K562 (cell line): ENCODE results near the gene MPND. TPM values are rescaled to one million over a fixed set of nuclear protein-coding genes. Genes with fewer than 3 reads are reported as not detected.

Experiments used
- ATAC-seq: fragments of 200-7000 bp; cut with Tn5 transposase; 3 replicates; pipeline ENCODE4 v1.9.1; 2020; ENCODE audit warnings: moderate library complexity
- BruUV-seq: library from RNA; stranded (reverse); fragments of 400-500 nt; replicated peaks from 2 replicates; lab custom pipeline; 2021; lab: Mats Ljungman, UMichigan
- CTCF ChIA-PET: fragments of 300-600 bp; formaldehyde crosslinking; extraction: SDS; loops from one replicate; lab custom pipeline; 2021; ENCODE audit warnings: low intra/inter-chr PET ratio; lab: Yijun Ruan, JAX
- POLR2A ChIA-PET: fragments of 300-600, 350-650 bp; sonication (Branson Sonifier 250); formaldehyde crosslinking; extraction: SDS; loops from one replicate; lab custom pipeline; 2021; ENCODE audit warnings: antibody characterized with exemption, inconsistent platforms; lab: Yijun Ruan, JAX
- DNase-seq, 4 experiments: peaks; one replicate each; pipeline versions ENCODE4 v3.0.0 to v3.0.0-alpha.2; 2011 to 2018; ENCODE audit warnings: low spot score in 3 of 4, mixed read lengths in 3 of 4; ENCODE audit errors: extremely low read depth in 1 of 4
- FAIRE-seq: peaks from 2 replicates; lab custom pipeline; 2011; peaks lifted over from hg19 to GRCh38; lab: Jason Lieb, UNC
- H2AFZ ChIP-seq: 2 replicates; pipeline ENCODE4 v1.6.0; 2011; ENCODE audit warnings: low read depth, low read length, control low read depth, inconsistent platforms
- H3K27ac ChIP-seq: fragments of 200-600 bp; 3 replicates; pipeline ENCODE4 v1.8.0; 2011; ENCODE audit warnings: low read depth, mild to moderate bottlenecking, control low read depth, inconsistent platforms, low read length, moderate library complexity, mixed read lengths; ENCODE audit errors: extremely low read depth
- H3K27me3 ChIP-seq, 2 experiments: fragments of 300-600 bp in 1 of 2; 2 replicates in 1 of 2; 3 replicates in 1 of 2; pipeline versions ENCODE4 v1.6.0 to v1.8.0; 2011; ENCODE audit warnings: inconsistent platforms in 2 of 2, low read length in 2 of 2, mild to moderate bottlenecking in 1 of 2, mixed read lengths in 1 of 2, moderate library complexity in 1 of 2; ENCODE audit not compliant: control insufficient read depth in 2 of 2, insufficient read depth in 2 of 2
- H3K36me3 ChIP-seq: fragments of 300-600 bp; 3 replicates; pipeline ENCODE4 v1.8.0; 2011; ENCODE audit warnings: mild to moderate bottlenecking, low read length, inconsistent platforms; ENCODE audit not compliant: control insufficient read depth, insufficient read depth
- H3K4me1 ChIP-seq, 2 experiments: fragments of 200-600 bp in 1 of 2; replicated peaks in 1 of 2; 2 replicates in 1 of 2; 3 replicates in 1 of 2; pipeline versions ENCODE4 v1.5.1 to v1.8.0; 2011; ENCODE audit warnings: inconsistent platforms in 2 of 2, low read length in 2 of 2, mild to moderate bottlenecking in 1 of 2, mixed read lengths in 1 of 2, moderate library complexity in 1 of 2; ENCODE audit not compliant: control insufficient read depth in 2 of 2, insufficient read depth in 2 of 2
- H3K4me2 ChIP-seq: 2 replicates; pipeline ENCODE4 v1.6.1; 2011; ENCODE audit warnings: low read length, control low read depth, inconsistent platforms, mixed read lengths; ENCODE audit not compliant: insufficient read depth
- H3K4me3 ChIP-seq: fragments of 200-600 bp; sonication (generic), shearing (Covaris generic); 2 replicates; pipeline ENCODE4 v1.5.1; 2016; ENCODE audit warnings: control low read depth, inconsistent platforms
- H3K79me2 ChIP-seq: fragments of 200-600 bp; 3 replicates; pipeline ENCODE4 v1.8.0; 2011; ENCODE audit warnings: low read length, inconsistent platforms; ENCODE audit not compliant: control insufficient read depth, insufficient read depth
- H3K9ac ChIP-seq, 2 experiments: 2 replicates each; pipeline versions ENCODE4 v1.6.0 to v1.6.1; 2011; ENCODE audit warnings: low read depth in 2 of 2, low read length in 2 of 2, control low read depth in 1 of 2, inconsistent platforms in 1 of 2, mild to moderate bottlenecking in 1 of 2, mixed read lengths in 1 of 2; ENCODE audit not compliant: insufficient read depth in 1 of 2
- H3K9me1 ChIP-seq: one replicate; pipeline ENCODE4 v1.6.0; 2011; ENCODE audit warnings: inconsistent platforms, mild to moderate bottlenecking, low read length, moderate library complexity; ENCODE audit not compliant: control insufficient read depth, insufficient read depth
- H3K9me3 ChIP-seq: replicated peaks from 2 replicates; pipeline ENCODE4 v1.5.1; 2011; ENCODE audit warnings: low read depth, low read length, inconsistent platforms; ENCODE audit not compliant: control insufficient read depth, insufficient read depth
- H4K20me1 ChIP-seq: replicated peaks from 2 replicates; pipeline ENCODE4 v1.6.1; 2011; ENCODE audit warnings: low read length, inconsistent platforms, mixed read lengths; ENCODE audit not compliant: control insufficient read depth, insufficient read depth
- BCOR ChIP-seq: fragments of 450-650 bp; IDR thresholded peaks from 2 replicates; pipeline ENCODE4 v1.6.1; 2016
- KDM1A ChIP-seq, 2 experiments: fragments of 450-650 bp; IDR thresholded peaks; 2 replicates each; pipeline ENCODE4 v1.6.1; 2016; ENCODE audit warnings: mild to moderate bottlenecking in 2 of 2
- RUNX1 ChIP-seq: sonication (generic); IDR thresholded peaks from 2 replicates; pipeline ENCODE4 v1.6.1; 2016; ENCODE audit warnings: antibody characterized with exemption, low read depth
- SMARCA5 ChIP-seq: fragments of 450-650 bp; IDR thresholded peaks from 2 replicates; pipeline ENCODE4 v1.6.1; 2016
- SRSF1 ChIP-seq: fragments of 200-400 bp; formaldehyde crosslinking; IDR thresholded peaks from 2 replicates; pipeline ENCODE4 v1.6.1; 2017; ENCODE audit warnings: mild to moderate bottlenecking, low read depth, low read length, moderate library complexity
- ZNF282 ChIP-seq: sonication (generic); formaldehyde crosslinking; IDR thresholded peaks from 2 replicates; pipeline ENCODE4 v1.8.1; 2023; ENCODE audit warnings: missing genetic modification reagents
- WGBS: fragments of 100-300 bp; shearing (Covaris generic); methylation state at CpG from one replicate; pipeline ENCODE4 v1.1.6; 2016; ENCODE audit warnings: low coverage, mixed read lengths; ENCODE audit not compliant: insufficient coverage; ENCODE audit errors: missing lambda C conversion rate; 5-methylcytosine and 5-hydroxymethylcytosine counted together
- in situ Hi-C: fragments of 300-500 bp; cut with MboI; formaldehyde crosslinking; loops from 4 replicates; pipeline ENCODE4 v1.15.0; 2018; ENCODE audit warnings: inconsistent platforms, mixed read lengths
- intact Hi-C: fragments of 100-400 bp; cut with micrococcal nuclease; formaldehyde crosslinking; loops from 2 replicates; pipeline ENCODE4 v1.14.2; 2022
- polyA plus RNA-seq, 8 experiments: library from polyadenylated mRNA; depleted of rRNA in 4 of 8; stranded (reverse) in 5 of 8; unstranded in 3 of 8; fragments of >200 nt; fragmentation: Nextera tagmentation in 2 of 8; fragmentation: Illumina TruSeq in 1 of 8; extraction: Ambion mirVana in 2 of 8; extraction: Trizol in 1 of 8; gene quantifications; 2 replicates each; pipeline versions ENCODE4 v1.2.1 to v1.2.3, GENCODE V29; 2011 to 2014; ENCODE audit warnings: inconsistent platforms in 1 of 8, missing spikeins in 1 of 8
- total RNA-seq, 7 experiments: library from RNA; depleted of rRNA in 6 of 7; stranded (reverse); fragments of >200 nt in 6 of 7; fragmentation: Illumina TruSeq in 2 of 7; extraction: Trizol in 2 of 7; gene quantifications; 2 replicates each; pipeline versions ENCODE4 v1.2.1 to v1.2.3, GENCODE V29; 2011 to 2021; ENCODE audit warnings: low replicate concordance in 1 of 7

The MPND gene
- total and polyA plus RNA-seq, 9 of the 15 experiments (the other 6 are each of a cell fraction or from before 2014, with no cell fraction given) = 0.25 to 14.0 (median 3.9) TPM

DNA sequence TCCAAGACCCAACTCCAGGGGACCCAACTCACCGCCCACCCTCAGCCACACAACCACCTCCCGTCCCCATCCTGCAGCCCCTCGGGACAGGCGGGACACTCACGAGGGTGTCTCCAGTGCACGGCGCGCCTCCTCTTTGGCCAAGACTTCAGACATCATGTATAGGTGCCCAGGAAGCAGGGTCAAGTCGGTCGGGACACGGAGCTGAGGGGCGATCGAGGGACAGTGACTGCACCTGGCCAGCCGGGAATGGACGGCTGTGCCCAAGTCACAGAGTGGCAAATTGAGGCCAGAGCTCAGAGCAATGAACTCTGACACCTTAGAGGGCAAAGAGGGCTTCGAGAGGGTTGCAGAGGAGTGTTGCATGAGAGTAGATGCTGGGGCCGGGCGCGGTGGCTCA, 13.5 kb upstream of the MPND start:
- TF ChIP-seq RUNX1 = no peak
- TF ChIP-seq SRSF1 = no peak
- TF ChIP-seq BCOR = peak; percentile 77
- TF ChIP-seq KDM1A (IDR thresholded peaks at IDR 0.05) = 0 out of 4 replicates have a peak, but pooled peaks of 1 of the 2 experiments have one; percentile 30
- TF ChIP-seq ZNF282 (CRISPR knock-in tag) = no peak
- TF ChIP-seq SMARCA5 = peak; percentile 15; the same call in 1 of the 2 replicates
- POLR2A ChIA-PET = interaction anchor here (0.8 to 0.9 kb wide), 2 partner anchors 9 to 14 kb away, joined by 3 read pairs; partner anchors contain the start of gene MPND
- Histone ChIP-seq H3K9ac (0 out of 4 replicates have a peak overlapping the region, but pooled peaks of 1 of the 2 experiments have one; percentile 42), H3K4me3 (no peak overlapping the region), H4K20me1 (peaks cover 7% of the 10 kb centered on the region; the same call in 1 of the 2 replicates), H3K36me3 (peaks cover 4% of the 10 kb centered on the region), H3K27ac (no peak overlapping the region), H3K79me2 (peaks cover 19% of the 10 kb centered on the region), H3K4me2 (peak overlapping the region; percentile 82; the same call in 1 of the 2 replicates), H3K9me1 (no peaks in the 10 kb centered on the region), H3K9me3 (no peaks in the 10 kb centered on the region), H3K4me1 (peaks cover 2 to 41% of the 10 kb centered on the region in 2 experiments; a peak in 3 of 5 replicates), H2AFZ (no peak overlapping the region), H3K27me3 (no peaks in the 10 kb centered on the region; a peak in 1 of 5 replicates)
- BruUV-seq = no TSS peak
- ATAC-seq (no peak), DNase-seq (no peak), FAIRE-seq (no peak)
- in situ Hi-C loops (no loop called here), intact Hi-C loops (no loop called here)
- 92% methylated on average over 14 of the region's 19 CpGs for WGBS
- CTCF ChIA-PET = no interaction called here
